Central memory CD4-positive, alpha-beta T cell (primary cell): ENCODE measurements around the gene SPATA13.
A peak's percentile ranks its signal among the peaks of the same experiment; 100 is the strongest.
"Not testable (repeated sequence)": the region's sequence is repeated elsewhere in the genome, so short reads cannot be mapped to it uniquely, and the experiment has no call there.

Experiments
- DNase-seq: peaks from one replicate; pipeline ENCODE4 v3.0.0; 2022
- total RNA-seq, 3 experiments: gene quantifications; one replicate each; lab custom pipeline; 2026; lab: John Stamatoyannopoulos, UW

The SPATA13 gene
- total RNA-seq, result 139 to 335 (median 203) reads per million in 3 experiments

DNA sequence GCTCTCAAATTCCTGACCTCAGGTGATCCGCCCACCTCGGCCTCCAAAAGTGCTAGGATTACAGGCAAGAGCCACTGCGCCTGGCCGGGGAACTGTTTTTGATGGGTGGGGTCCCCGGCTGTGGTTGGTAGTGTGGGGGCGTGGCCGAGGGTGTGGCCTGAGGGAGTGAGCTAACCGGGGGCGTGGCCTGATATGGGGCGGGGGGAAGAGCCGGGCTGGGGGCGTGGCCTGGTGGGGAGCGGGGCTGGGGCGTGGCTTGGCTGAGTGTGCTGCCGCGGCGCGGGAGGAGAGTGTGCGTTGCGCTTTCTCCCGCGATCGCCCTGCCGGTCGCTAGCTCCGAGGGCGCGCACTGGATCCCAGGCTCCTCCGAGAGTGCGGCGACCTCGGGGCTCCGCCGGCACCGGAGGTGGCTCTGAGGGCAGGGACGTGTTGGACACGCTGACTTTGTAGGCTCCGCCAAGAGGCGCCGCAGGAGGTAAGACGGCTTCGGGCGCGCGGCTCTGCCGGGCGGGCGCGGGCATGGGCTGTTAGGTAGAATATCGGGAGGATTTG is at the start of gene SPATA13:
SPATA13 (plus strand) TSS at position 263 of the 552 bp plus-strand sequence. CDS start 62,210 bp downstream, outside the sequence.
- peak; percentile 87 for DNase-seq

DNA sequence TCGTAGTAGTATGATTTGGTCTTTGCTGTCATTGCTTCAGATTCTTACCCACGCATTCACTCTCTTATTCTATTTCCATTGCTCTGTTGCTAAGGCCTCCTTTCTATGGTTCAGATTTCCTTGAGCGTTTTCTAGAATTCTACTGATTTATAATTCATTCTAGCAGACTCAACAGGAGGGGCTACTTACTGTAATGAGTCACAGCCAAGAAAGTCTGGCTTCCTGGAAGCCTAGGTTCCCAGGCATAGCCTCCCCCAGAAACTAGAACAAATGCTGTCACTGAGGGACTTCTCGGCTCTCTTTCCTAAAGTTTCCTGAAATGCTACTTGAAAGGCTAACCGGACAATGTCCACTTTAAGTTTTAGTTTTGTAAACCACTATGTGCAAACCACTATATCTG is 47.7 kb upstream of the SPATA13 start:
- DNase-seq, result no peak

- no peak for DNase-seq
Measured at GRCh38 chr13:24115671-24116070, 44.8 kb upstream of the SPATA13 start.

DNA sequence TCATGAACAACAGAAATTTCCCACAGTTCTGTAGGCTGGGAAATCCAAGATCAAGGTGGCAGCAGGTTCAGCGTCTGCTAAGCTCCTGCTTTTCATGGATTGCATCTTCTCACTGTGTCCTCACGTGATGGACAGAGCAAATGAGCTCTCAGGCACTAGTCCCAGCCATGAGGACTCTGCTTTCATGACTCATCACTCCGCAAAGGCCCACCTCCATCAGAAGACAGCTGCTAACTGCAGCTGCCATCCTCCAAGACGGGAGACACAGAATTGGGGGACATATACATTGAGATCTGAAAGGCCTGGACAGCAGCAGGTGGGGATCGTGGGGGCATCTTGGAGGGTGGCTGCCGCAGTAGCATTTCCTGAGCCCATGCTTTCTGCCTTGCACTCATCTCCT is 44.4 kb upstream of the SPATA13 start:
- no peak for DNase-seq

DNA sequence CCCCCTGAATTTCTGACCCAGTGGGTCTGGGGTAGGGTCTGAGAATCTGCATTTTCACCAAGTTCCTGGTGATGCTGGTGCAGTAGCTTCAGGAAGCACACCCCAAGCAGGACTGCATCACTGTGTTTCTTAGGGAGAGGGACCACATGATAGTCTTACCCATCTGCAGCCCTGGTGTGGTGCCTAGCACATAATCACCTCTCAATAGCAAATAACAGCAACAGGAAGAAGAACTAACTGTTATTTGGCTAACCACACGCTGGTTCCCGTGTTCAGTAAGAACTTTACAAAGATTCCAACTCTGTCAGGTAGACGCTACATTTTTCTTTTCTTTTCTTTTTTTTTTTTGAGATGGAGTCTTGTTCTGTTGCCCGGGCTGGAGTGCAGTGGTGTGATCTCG is 41.9 kb upstream of the SPATA13 start:
- DNase-seq, result no peak

DNA sequence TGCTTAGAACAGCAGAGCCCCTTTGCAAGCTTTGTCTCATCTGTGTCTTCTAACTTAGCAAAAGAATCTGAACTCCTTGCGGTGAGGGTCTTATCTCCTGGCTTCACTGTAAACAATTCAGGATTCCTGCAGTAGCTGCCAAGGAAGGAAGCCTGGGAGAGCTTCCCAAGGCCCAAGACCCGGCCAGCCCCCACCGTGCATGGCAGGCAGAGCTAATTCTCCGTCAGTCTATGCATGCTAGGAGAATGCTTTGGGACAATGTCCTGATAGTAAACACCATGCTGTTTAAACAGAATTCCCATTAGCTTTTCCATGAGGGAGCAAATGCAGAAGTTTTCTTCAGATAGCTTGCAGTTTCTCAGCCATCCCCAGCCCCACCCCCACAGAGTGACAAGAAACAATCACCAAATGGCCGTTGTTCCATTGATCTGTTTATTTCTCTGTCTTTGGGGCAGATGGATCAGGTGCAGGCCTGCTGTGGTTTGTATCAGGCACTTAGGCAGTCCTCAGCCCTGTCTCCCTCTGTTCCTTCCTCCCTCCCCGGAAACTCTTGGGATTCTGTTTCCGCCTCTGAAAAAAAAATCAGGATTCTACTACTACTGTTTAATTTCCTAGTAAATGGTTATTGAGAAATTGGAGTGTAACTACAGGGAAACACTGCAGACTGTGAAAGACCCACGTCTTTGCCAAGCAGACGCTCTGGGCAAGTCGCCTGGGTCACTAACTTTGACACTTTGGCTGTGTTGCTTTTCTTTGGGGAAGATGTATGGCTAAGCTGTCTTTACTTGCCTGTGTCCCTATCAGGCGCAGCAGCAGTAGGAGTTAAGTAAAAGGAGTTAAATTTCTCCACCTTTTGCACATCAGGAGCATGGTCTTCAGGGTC is 40.7 kb upstream of the SPATA13 start:
- no peak for DNase-seq

DNA sequence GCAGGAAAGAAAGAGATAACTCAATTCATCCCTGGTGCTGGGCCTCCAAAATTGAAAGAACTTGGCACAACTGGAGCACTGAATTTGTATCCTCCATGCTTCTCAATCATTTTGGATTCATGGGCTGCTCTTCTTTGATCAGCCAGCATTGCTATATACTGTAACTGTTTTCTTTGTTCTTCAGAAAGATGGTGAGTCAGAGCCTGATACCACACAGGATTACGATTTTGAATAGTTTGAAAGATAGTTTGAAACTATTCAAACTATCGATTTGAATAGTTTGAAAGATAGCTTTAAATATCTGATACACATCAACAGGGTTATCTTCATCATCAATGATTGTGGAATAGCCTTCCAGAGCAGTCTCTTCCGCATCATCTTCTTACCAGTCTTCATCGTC is 38.5 kb upstream of the SPATA13 start:
- DNase-seq, result not testable (repeated sequence)

GRCh38 chr13:24122569-24122968 is 38.0 kb upstream of the SPATA13 start:
- DNase-seq, result no peak

- no peak for DNase-seq
Measured at GRCh38 chr13:24123761-24124160, 36.8 kb upstream of the SPATA13 start.

DNA sequence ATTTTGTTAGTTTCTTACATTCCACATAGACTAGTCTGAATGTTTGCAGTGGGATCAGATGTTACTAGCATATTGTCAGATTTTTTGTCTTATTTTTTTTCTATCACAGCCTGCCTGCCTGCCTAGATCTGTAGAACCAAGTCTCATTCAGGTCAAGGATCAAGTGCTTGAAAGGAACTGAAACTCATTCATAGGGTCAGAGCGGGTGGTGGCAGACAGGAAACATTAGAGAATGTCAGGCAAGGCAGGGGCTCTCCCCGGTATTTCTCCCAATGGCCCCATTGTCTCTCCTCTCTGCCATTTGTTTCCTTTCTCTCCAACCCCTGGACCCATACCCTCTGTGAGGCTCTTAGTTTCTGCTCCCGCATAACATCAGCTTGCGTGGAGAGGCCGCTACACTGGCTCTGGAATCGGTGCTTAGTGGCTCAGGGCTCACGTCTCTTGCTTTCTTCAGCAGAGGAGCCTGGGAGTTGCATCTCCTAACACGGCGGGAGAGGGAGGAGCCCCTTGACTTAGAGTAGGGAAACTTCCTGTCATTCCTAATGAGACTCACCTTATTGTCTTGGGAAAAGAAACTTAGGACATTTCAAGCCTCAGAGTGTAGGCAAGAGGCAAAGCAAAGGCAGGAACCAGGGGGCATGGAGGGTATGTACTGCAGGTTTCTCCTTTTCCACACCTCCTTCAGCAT is 35.6 kb upstream of the SPATA13 start:
- no peak for DNase-seq

GRCh38 chr13:24127116-24127631 is 33.3 kb upstream of the SPATA13 start:
- DNase-seq, result no peak

GRCh38 chr13:24128112-24128511 is 32.4 kb upstream of the SPATA13 start:
- no peak for DNase-seq

DNA sequence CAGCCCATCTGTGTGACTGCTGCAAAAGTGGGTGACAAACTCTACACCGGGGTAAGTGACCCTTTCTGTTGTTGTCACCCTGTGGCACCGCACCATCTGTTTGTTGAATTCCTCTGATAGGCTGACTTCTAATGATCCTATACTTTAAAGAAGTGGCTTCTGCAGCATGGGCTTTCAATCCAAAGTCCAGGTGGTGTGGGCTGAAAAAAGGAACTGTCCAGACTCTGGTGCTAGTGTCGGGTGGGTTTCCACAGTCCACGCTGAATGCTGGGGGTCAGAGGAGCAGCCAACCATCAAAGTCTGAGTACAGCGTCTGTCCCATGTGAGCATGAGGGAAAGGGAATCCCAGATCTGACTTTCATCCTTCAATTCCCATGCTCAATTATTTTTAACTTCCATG is 31.6 kb upstream of the SPATA13 start:
- DNase-seq, result no peak

- no peak for DNase-seq
Measured at GRCh38 chr13:24129914-24130774, 30.4 kb upstream of the SPATA13 start.

DNA sequence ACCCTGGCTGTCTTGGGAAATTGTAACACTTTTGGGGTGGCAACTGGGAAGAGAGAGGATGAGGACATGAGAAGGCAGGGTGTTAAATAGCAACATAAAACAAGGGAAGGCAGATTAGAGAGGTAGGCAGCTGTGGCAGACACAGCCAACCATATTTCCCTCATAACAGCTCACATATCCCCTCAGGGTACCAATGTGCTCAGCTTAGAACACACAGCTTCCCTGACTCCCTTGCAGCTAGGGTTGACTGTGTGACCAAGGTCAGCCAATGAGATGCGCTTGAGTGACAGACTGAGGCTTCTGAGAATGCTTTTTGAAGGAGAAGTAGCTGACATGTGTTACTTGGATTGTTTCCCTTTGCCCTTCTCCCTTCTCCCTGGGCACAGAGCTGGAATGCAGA is 28.8 kb upstream of the SPATA13 start:
- DNase-seq, result no peak

- DNase-seq, result no peak
Measured at GRCh38 chr13:24133021-24133795, 27.3 kb upstream of the SPATA13 start.

DNA sequence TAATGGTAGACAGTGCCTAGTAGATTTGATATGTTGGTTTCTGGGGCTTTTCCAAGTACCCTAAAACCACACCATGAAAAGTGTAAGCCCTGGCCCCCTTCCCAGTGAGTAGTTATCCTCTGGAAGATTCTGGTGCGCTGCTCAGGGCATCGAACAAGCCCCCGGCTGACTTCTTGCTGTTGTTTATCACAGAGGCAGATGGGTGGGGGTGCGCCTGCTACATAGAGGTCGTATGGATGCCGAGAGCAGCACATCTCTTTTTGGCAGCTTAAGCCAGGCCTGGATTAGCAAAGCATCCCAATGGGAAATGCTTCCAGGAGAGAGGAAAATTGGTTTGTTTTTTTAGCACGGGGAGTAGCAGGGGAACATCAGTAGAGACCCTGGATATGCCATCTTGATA is 26.3 kb upstream of the SPATA13 start:
- DNase-seq, result no peak

DNA sequence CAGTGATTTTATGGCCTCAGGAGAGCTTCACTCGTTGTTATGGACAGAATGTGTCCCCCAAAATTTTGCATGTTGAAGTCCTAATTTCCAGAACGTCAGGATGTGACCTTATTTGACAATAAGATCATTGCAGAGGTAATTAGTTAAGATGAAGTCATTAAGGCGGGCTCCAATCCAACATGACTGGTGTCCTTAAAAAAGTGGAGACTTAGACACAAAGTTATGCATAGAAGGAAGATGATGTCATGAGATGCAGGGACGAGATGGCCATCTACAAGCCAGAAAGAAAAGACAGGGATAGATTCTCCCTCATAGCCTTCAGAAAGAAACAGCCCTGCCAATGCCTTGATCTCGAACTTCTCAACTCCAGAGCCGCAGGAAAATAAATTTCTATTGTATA is 25.8 kb upstream of the SPATA13 start:
- no peak for DNase-seq

DNA sequence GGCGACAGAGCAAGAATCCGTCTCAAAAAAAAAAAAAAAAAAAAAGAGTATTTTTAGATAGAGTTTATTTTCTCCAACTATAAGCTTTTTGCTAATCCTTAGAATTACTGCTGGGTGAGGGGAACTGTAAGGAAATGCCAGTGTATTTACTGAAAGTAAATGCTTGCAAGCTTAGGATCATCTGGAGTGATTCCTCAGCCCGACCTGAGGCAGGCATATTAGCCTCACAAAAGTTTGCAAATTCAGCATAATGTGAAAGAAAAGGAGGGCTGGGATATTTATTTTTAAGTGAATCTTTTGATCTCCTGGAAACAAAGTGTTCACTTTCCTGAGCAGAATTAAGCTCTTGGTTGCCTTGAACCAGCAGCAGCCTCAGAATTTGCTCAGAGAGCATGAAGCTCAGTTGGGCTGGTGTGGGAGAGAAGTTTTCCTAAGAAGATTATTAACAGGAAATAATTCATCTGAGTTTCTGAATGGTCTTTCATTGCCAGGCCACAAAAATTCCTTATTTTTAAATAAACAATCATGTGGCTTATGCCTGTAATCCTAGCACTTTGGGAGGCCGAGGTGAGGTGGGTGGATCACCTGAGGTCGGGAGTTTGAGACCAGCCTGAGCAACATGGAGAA is 24.7 kb upstream of the SPATA13 start:
- DNase-seq, result no peak

GRCh38 chr13:24138911-24139310 is 21.6 kb upstream of the SPATA13 start:
- DNase-seq, result no peak

GRCh38 chr13:24141333-24141910 is 19.1 kb upstream of the SPATA13 start:
- DNase-seq, result no peak
